ENCODE measurements around the gene PHF21B. TPM values are rescaled to one million over a fixed set of nuclear protein-coding genes. Genes with fewer than 3 reads are reported as not detected.

Gene PHF21B
- total RNA-seq, 1 donor from 2014 or later: 19.0 TPM

DNA sequence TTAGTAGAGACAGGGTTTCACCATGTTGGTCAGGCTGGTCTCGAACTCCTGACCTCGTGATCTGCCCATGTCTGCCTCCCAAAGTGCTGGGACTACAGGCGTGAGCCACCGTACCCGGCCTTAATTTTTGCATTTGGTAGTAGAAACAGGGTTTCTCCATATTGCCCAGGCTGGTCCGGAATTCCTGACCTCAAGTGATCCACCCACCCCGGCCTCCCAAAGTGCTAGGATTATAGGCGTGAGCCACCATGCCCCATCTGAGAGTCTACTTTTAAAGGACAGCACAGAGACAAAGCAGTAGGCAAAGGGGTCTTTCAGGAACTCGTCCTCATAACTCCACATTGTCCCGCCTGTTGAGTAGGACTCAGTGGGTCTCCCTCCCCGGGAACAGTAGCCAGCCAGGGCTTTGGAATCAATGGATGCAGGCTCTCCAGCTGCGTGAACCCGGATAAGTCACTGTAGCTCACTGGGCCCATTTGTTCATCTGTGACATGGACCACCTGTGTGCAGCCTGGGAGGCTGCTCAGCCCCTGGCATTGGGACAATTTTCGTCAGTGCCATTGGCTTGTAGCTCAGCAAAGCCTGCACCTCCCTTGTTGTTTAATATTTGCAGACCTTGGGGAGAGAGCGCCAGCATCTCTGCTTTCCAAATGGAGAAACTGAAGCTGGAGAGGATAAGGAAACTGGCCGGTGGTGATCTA lies 171.3 kb downstream of the PHF21B start:
- no peaks in the 10 kb centered on the region for H3K4me1 Mint-ChIP-seq (ENCODE audit: unreplicated experiment)
- no peak for DNase-seq (ENCODE audit: extremely low spot score, unreplicated experiment)
- peaks cover 1% of the 10 kb centered on the region for H3K36me3 Mint-ChIP-seq
- H3K9me3 Mint-ChIP-seq: no peaks in the 10 kb centered on the region
- H3K4me3 Mint-ChIP-seq: no peak overlapping the region
- TF ChIP-seq, protein P1, sequence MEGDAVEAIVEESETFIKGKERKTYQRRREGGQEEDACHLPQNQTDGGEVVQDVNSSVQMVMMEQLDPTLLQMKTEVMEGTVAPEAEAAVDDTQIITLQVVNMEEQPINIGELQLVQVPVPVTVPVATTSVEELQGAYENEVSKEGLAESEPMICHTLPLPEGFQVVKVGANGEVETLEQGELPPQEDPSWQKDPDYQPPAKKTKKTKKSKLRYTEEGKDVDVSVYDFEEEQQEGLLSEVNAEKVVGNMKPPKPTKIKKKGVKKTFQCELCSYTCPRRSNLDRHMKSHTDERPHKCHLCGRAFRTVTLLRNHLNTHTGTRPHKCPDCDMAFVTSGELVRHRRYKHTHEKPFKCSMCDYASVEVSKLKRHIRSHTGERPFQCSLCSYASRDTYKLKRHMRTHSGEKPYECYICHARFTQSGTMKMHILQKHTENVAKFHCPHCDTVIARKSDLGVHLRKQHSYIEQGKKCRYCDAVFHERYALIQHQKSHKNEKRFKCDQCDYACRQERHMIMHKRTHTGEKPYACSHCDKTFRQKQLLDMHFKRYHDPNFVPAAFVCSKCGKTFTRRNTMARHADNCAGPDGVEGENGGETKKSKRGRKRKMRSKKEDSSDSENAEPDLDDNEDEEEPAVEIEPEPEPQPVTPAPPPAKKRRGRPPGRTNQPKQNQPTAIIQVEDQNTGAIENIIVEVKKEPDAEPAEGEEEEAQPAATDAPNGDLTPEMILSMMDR (conservative IDR thresholded peaks at IDR 0.05): no peak
- H3K27me3 Mint-ChIP-seq: no peaks in the 10 kb centered on the region
- H3K27ac Mint-ChIP-seq: no peak overlapping the region

DNA sequence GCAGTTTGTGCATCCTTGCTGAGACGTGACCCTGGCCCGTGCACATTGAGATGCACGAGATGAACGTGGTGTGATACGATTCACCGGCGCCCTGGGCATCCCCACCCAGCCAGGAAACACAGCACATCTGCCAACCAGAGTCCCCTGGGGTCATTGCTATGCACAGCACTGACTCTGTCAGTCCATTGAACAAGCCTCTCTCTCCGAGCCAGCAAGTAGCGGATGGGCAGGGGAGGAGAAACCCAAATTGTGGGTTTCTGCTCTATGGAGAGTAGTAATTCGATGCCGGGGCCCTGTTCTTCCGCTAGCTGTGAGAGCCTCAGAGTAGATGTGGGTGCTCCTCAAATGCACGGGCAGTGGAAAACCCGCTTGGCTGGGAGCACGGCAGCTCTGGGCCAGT lies 172.3 kb downstream of the PHF21B start:
- Mint-ChIP-seq H3K27me3 (no peaks in the 10 kb centered on the region), H3K36me3 (peaks cover 6% of the 10 kb centered on the region)

DNA sequence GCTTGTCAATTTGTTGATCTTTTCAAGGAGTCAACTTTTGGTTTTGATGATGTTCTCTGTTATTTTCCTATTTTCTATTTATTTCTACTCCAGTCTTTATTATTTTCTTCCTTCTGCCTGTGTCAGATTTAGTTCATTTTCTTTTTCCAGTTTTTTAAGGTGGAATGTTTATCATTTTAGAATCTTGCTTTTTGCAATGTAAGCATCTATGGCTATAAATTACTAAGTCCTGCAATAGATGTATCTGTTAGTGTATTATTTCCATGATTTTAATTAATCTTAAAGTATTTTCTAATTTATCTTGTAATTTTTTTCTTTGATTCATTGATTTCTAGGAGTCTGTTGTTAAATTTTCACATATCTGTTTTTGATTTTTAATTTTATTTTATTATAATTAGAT lies 175.7 kb downstream of the PHF21B start:
- Mint-ChIP-seq H3K9me3 (no peaks in the 10 kb centered on the region), H3K36me3 (peaks cover 6% of the 10 kb centered on the region), H3K27me3 (no peaks in the 10 kb centered on the region), H3K4me1 (ENCODE audit: unreplicated experiment) (no peaks in the 10 kb centered on the region), H3K27ac (no peak overlapping the region), H3K4me3 (no peak overlapping the region)
- DNase-seq (ENCODE audit: extremely low spot score, unreplicated experiment): no peak
- TF ChIP-seq, protein P1 (conservative IDR thresholded peaks at IDR 0.05): no peak

More for the DNA sequence above, 172.3 kb downstream of the PHF21B start:
- TF ChIP-seq, protein P1 (conservative IDR thresholded peaks at IDR 0.05): no peak
- H3K4me3 Mint-ChIP-seq: no peak overlapping the region
- H3K4me1 Mint-ChIP-seq (ENCODE audit: unreplicated experiment): no peaks in the 10 kb centered on the region
- H3K27ac Mint-ChIP-seq: no peak overlapping the region
- H3K9me3 Mint-ChIP-seq: no peaks in the 10 kb centered on the region
- DNase-seq (ENCODE audit: extremely low spot score, unreplicated experiment): no peak

DNA sequence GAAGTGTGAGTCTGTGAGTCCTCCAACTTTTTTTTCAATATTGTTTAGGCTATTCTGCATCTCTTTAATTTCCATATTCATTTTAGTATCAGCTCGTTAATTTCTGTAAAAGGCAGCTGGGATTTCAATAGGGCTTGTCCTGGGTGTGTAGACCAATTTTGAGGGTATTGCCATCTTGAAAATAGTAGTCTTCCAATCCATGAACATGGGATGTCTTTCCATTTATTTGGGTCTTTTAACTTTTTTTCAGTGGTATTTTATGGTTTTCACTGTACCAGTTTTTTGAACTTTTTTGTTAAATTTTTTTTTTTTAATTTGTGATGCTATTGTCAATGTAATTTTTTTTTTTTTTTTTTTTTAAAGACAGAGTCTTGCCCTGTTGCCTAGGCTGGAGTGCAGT lies 177.9 kb downstream of the PHF21B start:
- TF ChIP-seq, protein P1 (conservative IDR thresholded peaks at IDR 0.05): no peak
- Mint-ChIP-seq H3K27me3 (no peaks in the 10 kb centered on the region), H3K9me3 (no peaks in the 10 kb centered on the region), H3K36me3 (peaks cover 6% of the 10 kb centered on the region), H3K4me1 (ENCODE audit: unreplicated experiment) (no peaks in the 10 kb centered on the region), H3K27ac (no peak overlapping the region), H3K4me3 (no peak overlapping the region)
- DNase-seq (ENCODE audit: extremely low spot score, unreplicated experiment): no peak

Other genes starting within 250 kb of the PHF21B start
- 83.6 and 93.0 TPM in 2 replicates for gene NUP50, start 153.9 kb upstream of the PHF21B start, total RNA-seq (ENCODE audit: low replicate concordance)
- 54.1 and 68.0 TPM in 2 replicates for gene KIAA0930, start 230.9 kb upstream of the PHF21B start, total RNA-seq (ENCODE audit: low replicate concordance)